K562 (cell line): ENCODE results near the gene SLC25A20. TPM values are rescaled to one million over a fixed set of nuclear protein-coding genes. Genes with fewer than 3 reads are reported as not detected.

ENCODE experiments used
- ATAC-seq: fragments of 200-7000 bp; cut with Tn5 transposase; 3 replicates; pipeline ENCODE4 v1.9.1; 2020; ENCODE audit warnings: moderate library complexity
- BruUV-seq: library from RNA; stranded (reverse); fragments of 400-500 nt; replicated peaks from 2 replicates; lab custom pipeline; 2021; lab: Mats Ljungman, UMichigan
- CTCF ChIA-PET: fragments of 300-600 bp; formaldehyde crosslinking; extraction: SDS; loops from one replicate; lab custom pipeline; 2021; ENCODE audit warnings: low intra/inter-chr PET ratio; lab: Yijun Ruan, JAX
- POLR2A ChIA-PET: fragments of 300-600, 350-650 bp; sonication (Branson Sonifier 250); formaldehyde crosslinking; extraction: SDS; loops from one replicate; lab custom pipeline; 2021; ENCODE audit warnings: antibody characterized with exemption, inconsistent platforms; lab: Yijun Ruan, JAX
- DNase-seq, 4 experiments: peaks; one replicate each; pipeline versions ENCODE4 v3.0.0 to v3.0.0-alpha.2; 2011 to 2018; ENCODE audit warnings: low spot score in 3 of 4, mixed read lengths in 3 of 4; ENCODE audit errors: extremely low read depth in 1 of 4
- FAIRE-seq: peaks from 2 replicates; lab custom pipeline; 2011; peaks lifted over from hg19 to GRCh38; lab: Jason Lieb, UNC
- H2AFZ ChIP-seq: 2 replicates; pipeline ENCODE4 v1.6.0; 2011; ENCODE audit warnings: low read depth, low read length, control low read depth, inconsistent platforms
- H3K27ac ChIP-seq: fragments of 200-600 bp; 3 replicates; pipeline ENCODE4 v1.8.0; 2011; ENCODE audit warnings: low read depth, mild to moderate bottlenecking, control low read depth, inconsistent platforms, low read length, moderate library complexity, mixed read lengths; ENCODE audit errors: extremely low read depth
- H3K27me3 ChIP-seq, 2 experiments: fragments of 300-600 bp in 1 of 2; 2 replicates in 1 of 2; 3 replicates in 1 of 2; pipeline versions ENCODE4 v1.6.0 to v1.8.0; 2011; ENCODE audit warnings: inconsistent platforms in 2 of 2, low read length in 2 of 2, mild to moderate bottlenecking in 1 of 2, mixed read lengths in 1 of 2, moderate library complexity in 1 of 2; ENCODE audit not compliant: control insufficient read depth in 2 of 2, insufficient read depth in 2 of 2
- H3K36me3 ChIP-seq: fragments of 300-600 bp; 3 replicates; pipeline ENCODE4 v1.8.0; 2011; ENCODE audit warnings: mild to moderate bottlenecking, low read length, inconsistent platforms; ENCODE audit not compliant: control insufficient read depth, insufficient read depth
- H3K4me1 ChIP-seq, 2 experiments: fragments of 200-600 bp in 1 of 2; replicated peaks in 1 of 2; 2 replicates in 1 of 2; 3 replicates in 1 of 2; pipeline versions ENCODE4 v1.5.1 to v1.8.0; 2011; ENCODE audit warnings: inconsistent platforms in 2 of 2, low read length in 2 of 2, mild to moderate bottlenecking in 1 of 2, mixed read lengths in 1 of 2, moderate library complexity in 1 of 2; ENCODE audit not compliant: control insufficient read depth in 2 of 2, insufficient read depth in 2 of 2
- H3K4me2 ChIP-seq: 2 replicates; pipeline ENCODE4 v1.6.1; 2011; ENCODE audit warnings: low read length, control low read depth, inconsistent platforms, mixed read lengths; ENCODE audit not compliant: insufficient read depth
- H3K4me3 ChIP-seq: fragments of 200-600 bp; sonication (generic), shearing (Covaris generic); 2 replicates; pipeline ENCODE4 v1.5.1; 2016; ENCODE audit warnings: control low read depth, inconsistent platforms
- H3K79me2 ChIP-seq: fragments of 200-600 bp; 3 replicates; pipeline ENCODE4 v1.8.0; 2011; ENCODE audit warnings: low read length, inconsistent platforms; ENCODE audit not compliant: control insufficient read depth, insufficient read depth
- H3K9ac ChIP-seq, 2 experiments: 2 replicates each; pipeline versions ENCODE4 v1.6.0 to v1.6.1; 2011; ENCODE audit warnings: low read depth in 2 of 2, low read length in 2 of 2, control low read depth in 1 of 2, inconsistent platforms in 1 of 2, mild to moderate bottlenecking in 1 of 2, mixed read lengths in 1 of 2; ENCODE audit not compliant: insufficient read depth in 1 of 2
- H3K9me1 ChIP-seq: one replicate; pipeline ENCODE4 v1.6.0; 2011; ENCODE audit warnings: inconsistent platforms, mild to moderate bottlenecking, low read length, moderate library complexity; ENCODE audit not compliant: control insufficient read depth, insufficient read depth
- H3K9me3 ChIP-seq: replicated peaks from 2 replicates; pipeline ENCODE4 v1.5.1; 2011; ENCODE audit warnings: low read depth, low read length, inconsistent platforms; ENCODE audit not compliant: control insufficient read depth, insufficient read depth
- H4K20me1 ChIP-seq: replicated peaks from 2 replicates; pipeline ENCODE4 v1.6.1; 2011; ENCODE audit warnings: low read length, inconsistent platforms, mixed read lengths; ENCODE audit not compliant: control insufficient read depth, insufficient read depth
- ARID3A ChIP-seq: IDR thresholded peaks from 2 replicates; pipeline ENCODE4 v1.6.1; 2012; ENCODE audit warnings: low read depth, low read length, improper control_type of control experiment, borderline replicate concordance
- ATF2 ChIP-seq: sonication (generic); formaldehyde crosslinking; IDR thresholded peaks from 2 replicates; pipeline ENCODE4 v1.8.1; 2022; ENCODE audit warnings: missing genetic modification reagents
- C11orf30 ChIP-seq: fragments of 450-650 bp; IDR thresholded peaks from 2 replicates; pipeline ENCODE4 v1.6.1; 2016; ENCODE audit warnings: low read depth, mild to moderate bottlenecking
- CHD4 ChIP-seq: fragments of 200-600 bp; sonication (generic); IDR thresholded peaks from 3 replicates; pipeline ENCODE4 v1.6.1; 2012; ENCODE audit warnings: low read depth, mild to moderate bottlenecking, mixed read lengths, low read length, inconsistent platforms; ENCODE audit not compliant: insufficient read depth, insufficient replicate concordance, poor library complexity, severe bottlenecking
- POLR2G ChIP-seq: fragments of 200-400 bp; formaldehyde crosslinking; IDR thresholded peaks from 2 replicates; pipeline ENCODE4 v1.6.1; 2017; ENCODE audit warnings: low read depth, mild to moderate bottlenecking, antibody characterized with exemption, low read length, moderate library complexity
- RB1 ChIP-seq: fragments of 450-650 bp; IDR thresholded peaks from 2 replicates; pipeline ENCODE4 v1.6.1; 2017; ENCODE audit warnings: low read depth, mild to moderate bottlenecking
- RBM25 ChIP-seq: fragments of 200-400 bp; formaldehyde crosslinking; IDR thresholded peaks from 2 replicates; pipeline ENCODE4 v1.6.1; 2018; ENCODE audit warnings: low read length, low read depth, moderate library complexity; ENCODE audit not compliant: severe bottlenecking
- SMAD4 ChIP-seq: fragments of 250-450 bp; sonication (Bioruptor Pico); conservative IDR thresholded peaks from 2 replicates; pipeline ENCODE4 v1.8.0; 2021; ENCODE audit warnings: inconsistent platforms, mild to moderate bottlenecking, moderate library complexity
- SPI1 ChIP-seq: IDR thresholded peaks from 2 replicates; pipeline ENCODE4 v1.6.1; 2011; ENCODE audit warnings: low read depth, low read length, control low read depth, borderline replicate concordance
- TAF15 ChIP-seq: fragments of 200-400 bp; formaldehyde crosslinking; IDR thresholded peaks from 2 replicates; pipeline ENCODE4 v1.6.1; 2017; ENCODE audit warnings: mild to moderate bottlenecking, low read depth, low read length, moderate library complexity
- VEZF1 ChIP-seq: fragments of 200-800 bp; sonication (Bioruptor generic); IDR thresholded peaks from 2 replicates; pipeline ENCODE4 v1.6.1; 2017; ENCODE audit warnings: missing genetic modification characterization, missing compliant biosample characterization
- YBX1 ChIP-seq: fragments of 450-650 bp; IDR thresholded peaks from 2 replicates; pipeline ENCODE4 v1.7.1; 2016; ENCODE audit warnings: mild to moderate bottlenecking
- ZNF253 ChIP-seq: fragments of 250-450 bp; sonication (Bioruptor Pico); conservative IDR thresholded peaks from 2 replicates; pipeline ENCODE4 v1.6.1; 2021; ENCODE audit warnings: mild to moderate bottlenecking
- WGBS: fragments of 100-300 bp; shearing (Covaris generic); methylation state at CpG from one replicate; pipeline ENCODE4 v1.1.6; 2016; ENCODE audit warnings: low coverage, mixed read lengths; ENCODE audit not compliant: insufficient coverage; ENCODE audit errors: missing lambda C conversion rate; 5-methylcytosine and 5-hydroxymethylcytosine counted together
- in situ Hi-C: fragments of 300-500 bp; cut with MboI; formaldehyde crosslinking; loops from 4 replicates; pipeline ENCODE4 v1.15.0; 2018; ENCODE audit warnings: inconsistent platforms, mixed read lengths
- intact Hi-C: fragments of 100-400 bp; cut with micrococcal nuclease; formaldehyde crosslinking; loops from 2 replicates; pipeline ENCODE4 v1.14.2; 2022
- polyA plus RNA-seq, 8 experiments: library from polyadenylated mRNA; depleted of rRNA in 4 of 8; stranded (reverse) in 5 of 8; unstranded in 3 of 8; fragments of >200 nt; fragmentation: Nextera tagmentation in 2 of 8; fragmentation: Illumina TruSeq in 1 of 8; extraction: Ambion mirVana in 2 of 8; extraction: Trizol in 1 of 8; gene quantifications; 2 replicates each; pipeline versions ENCODE4 v1.2.1 to v1.2.3, GENCODE V29; 2011 to 2014; ENCODE audit warnings: inconsistent platforms in 1 of 8, missing spikeins in 1 of 8
- total RNA-seq, 7 experiments: library from RNA; depleted of rRNA in 6 of 7; stranded (reverse); fragments of >200 nt in 6 of 7; fragmentation: Illumina TruSeq in 2 of 7; extraction: Trizol in 2 of 7; gene quantifications; 2 replicates each; pipeline versions ENCODE4 v1.2.1 to v1.2.3, GENCODE V29; 2011 to 2021; ENCODE audit warnings: low replicate concordance in 1 of 7

Gene SLC25A20
- total and polyA plus RNA-seq, 9 of the 15 experiments (the other 6 are each of a cell fraction or from before 2014, with no cell fraction given): 14.3 to 48.1 (median 21.6) TPM

GRCh38 chr3:48847504-48848423 lies 50.9 kb downstream of the SLC25A20 start, which contains the start of gene PRKAR2A:
PRKAR2A (minus strand) TSS chr3:48847874; CDS start chr3:48847596, 278 bp downstream.
- ChIA-PET POLR2A (interaction anchor here (0.6 to 1.7 kb wide), 5 partner anchors 17 to 1050 kb away, joined by 3 to 6 read pairs (median 3); no protein-coding TSS in a partner anchor), CTCF (no interaction called here)
- Histone ChIP-seq H2AFZ (peak within 1 kb of the TSS; percentile 96), H4K20me1 (no peaks in the 10 kb centered on the region), H3K4me3 (peak within 1 kb of the TSS; percentile 81), H3K27me3 (no peaks in the 10 kb centered on the region), H3K4me1 (peaks cover 13% of the 10 kb centered on the region in 2 experiments; a peak in 4 of 5 replicates), H3K27ac (peak within 1 kb of the TSS; percentile 87), H3K9ac (peak within 1 kb of the TSS; percentile 75 to 95), H3K79me2 (peaks cover 28% of the 10 kb centered on the region), H3K36me3 (no peaks in the 10 kb centered on the region), H3K4me2 (peak within 1 kb of the TSS; percentile 85), H3K9me3 (no peaks in the 10 kb centered on the region), H3K9me1 (no peaks in the 10 kb centered on the region)
- intact Hi-C loops: loop anchor here (5.0 kb wide), 3 partner anchors 50 to 105 kb away; partner anchors contain the start of genes ARIH2 and SLC25A20
- in situ Hi-C loops: no loop called here
- DNase-seq (peak; percentile 90 to 93 (median 92)), ATAC-seq (peak; percentile 88), FAIRE-seq (peak; percentile 83)
- BruUV-seq: no TSS peak
- 5% methylated on average over 24 of the region's 81 CpGs for WGBS
- no peak for TF ChIP-seq TAF15
- no peak for TF ChIP-seq SPI1
- no peak for TF ChIP-seq ATF2 (CRISPR knock-in tag)
- TF ChIP-seq C11orf30: no peak
- no peak for TF ChIP-seq CHD4
- TF ChIP-seq RB1: peak; percentile 67; the same call in 1 of the 2 replicates
- TF ChIP-seq YBX1: no peak
- no peak for TF ChIP-seq RBM25
- peak; percentile 75 for TF ChIP-seq SMAD4 (CRISPR knock-in tag)
- TF ChIP-seq POLR2G: peak; percentile 88
- no peak for TF ChIP-seq ARID3A
- TF ChIP-seq ZNF253 (CRISPR knock-in tag): no peak
- peak; percentile 77 for TF ChIP-seq VEZF1 (CRISPR knock-in tag)
